Measurements from ENCODE around the gene OXA1L. TPM values are rescaled to one million over a fixed set of nuclear protein-coding genes. Genes with fewer than 3 reads are reported as not detected.

Gene OXA1L
- total and polyA plus RNA-seq, 2 of the 13 experiments (the other 11 are each of a cell fraction or from before 2014, with no cell fraction given): 230 to 589 TPM

DNA sequence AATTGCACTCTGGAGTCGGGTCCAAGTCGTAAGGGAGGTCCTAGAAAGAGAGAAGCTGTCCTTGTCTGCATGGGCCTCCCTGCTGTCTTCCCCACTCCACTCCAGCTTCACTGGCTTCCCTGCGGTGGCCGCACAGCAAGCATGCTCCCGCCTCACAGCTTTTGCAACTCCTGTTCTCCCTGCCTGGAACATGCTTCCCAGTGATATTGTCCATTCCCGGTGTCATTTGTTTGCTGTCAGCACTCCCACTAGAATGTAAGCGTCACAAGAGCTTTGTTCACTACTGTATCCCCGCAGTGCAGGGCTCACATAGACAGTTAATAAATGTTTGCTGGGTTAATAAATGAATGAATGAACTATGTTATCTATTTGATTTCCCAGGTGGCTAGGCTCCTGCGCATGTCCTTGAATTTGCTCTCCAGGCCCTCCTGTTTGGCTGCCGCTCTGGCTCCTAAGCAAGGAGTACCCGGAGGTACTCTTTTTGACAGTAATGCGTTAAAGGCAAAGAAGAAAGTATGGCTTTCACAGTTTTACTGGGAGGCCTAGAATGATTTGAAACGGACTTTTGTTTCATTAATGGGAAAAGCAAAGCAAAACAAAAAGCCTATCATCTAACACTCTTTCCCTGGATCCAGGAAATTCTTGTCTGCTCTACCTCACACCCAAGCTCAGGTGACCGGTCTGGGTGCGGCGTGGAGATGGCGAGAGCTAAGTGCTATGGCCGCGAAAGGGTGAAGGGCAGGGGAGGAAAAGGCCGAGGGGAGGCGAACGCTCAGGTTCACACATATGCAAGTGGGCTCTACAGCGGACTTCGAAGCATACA is 54.9 kb downstream of the OXA1L start (continued):
- peak; percentile 89 for TF ChIP-seq MLXIP (CRISPR knock-in tag; IDR thresholded peaks at IDR 0.05; ENCODE audit: borderline replicate concordance)
- no peak; the same call in 1 of the 2 replicates for TF ChIP-seq CEBPB (IDR thresholded peaks at IDR 0.05; ENCODE audit: borderline replicate concordance, low read depth, low read length)
- TF ChIP-seq NCOR1 (IDR thresholded peaks at IDR 0.05; ENCODE audit: borderline replicate concordance, low read length): no peak
- no peak for TF ChIP-seq POLR2AphosphoS2 (IDR thresholded peaks at IDR 0.05; ENCODE audit: low read depth, low read length)
- TF ChIP-seq, protein P1, sequence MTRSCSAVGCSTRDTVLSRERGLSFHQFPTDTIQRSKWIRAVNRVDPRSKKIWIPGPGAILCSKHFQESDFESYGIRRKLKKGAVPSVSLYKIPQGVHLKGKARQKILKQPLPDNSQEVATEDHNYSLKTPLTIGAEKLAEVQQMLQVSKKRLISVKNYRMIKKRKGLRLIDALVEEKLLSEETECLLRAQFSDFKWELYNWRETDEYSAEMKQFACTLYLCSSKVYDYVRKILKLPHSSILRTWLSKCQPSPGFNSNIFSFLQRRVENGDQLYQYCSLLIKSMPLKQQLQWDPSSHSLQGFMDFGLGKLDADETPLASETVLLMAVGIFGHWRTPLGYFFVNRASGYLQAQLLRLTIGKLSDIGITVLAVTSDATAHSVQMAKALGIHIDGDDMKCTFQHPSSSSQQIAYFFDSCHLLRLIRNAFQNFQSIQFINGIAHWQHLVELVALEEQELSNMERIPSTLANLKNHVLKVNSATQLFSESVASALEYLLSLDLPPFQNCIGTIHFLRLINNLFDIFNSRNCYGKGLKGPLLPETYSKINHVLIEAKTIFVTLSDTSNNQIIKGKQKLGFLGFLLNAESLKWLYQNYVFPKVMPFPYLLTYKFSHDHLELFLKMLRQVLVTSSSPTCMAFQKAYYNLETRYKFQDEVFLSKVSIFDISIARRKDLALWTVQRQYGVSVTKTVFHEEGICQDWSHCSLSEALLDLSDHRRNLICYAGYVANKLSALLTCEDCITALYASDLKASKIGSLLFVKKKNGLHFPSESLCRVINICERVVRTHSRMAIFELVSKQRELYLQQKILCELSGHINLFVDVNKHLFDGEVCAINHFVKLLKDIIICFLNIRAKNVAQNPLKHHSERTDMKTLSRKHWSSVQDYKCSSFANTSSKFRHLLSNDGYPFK (CRISPR knock-in tag; IDR thresholded peaks at IDR 0.05; ENCODE audit: borderline replicate concordance): peak; percentile 85
- peak; percentile 97 for TF ChIP-seq TFDP1 (CRISPR knock-in tag; IDR thresholded peaks at IDR 0.05; ENCODE audit: borderline replicate concordance)
- TF ChIP-seq, protein P2, sequence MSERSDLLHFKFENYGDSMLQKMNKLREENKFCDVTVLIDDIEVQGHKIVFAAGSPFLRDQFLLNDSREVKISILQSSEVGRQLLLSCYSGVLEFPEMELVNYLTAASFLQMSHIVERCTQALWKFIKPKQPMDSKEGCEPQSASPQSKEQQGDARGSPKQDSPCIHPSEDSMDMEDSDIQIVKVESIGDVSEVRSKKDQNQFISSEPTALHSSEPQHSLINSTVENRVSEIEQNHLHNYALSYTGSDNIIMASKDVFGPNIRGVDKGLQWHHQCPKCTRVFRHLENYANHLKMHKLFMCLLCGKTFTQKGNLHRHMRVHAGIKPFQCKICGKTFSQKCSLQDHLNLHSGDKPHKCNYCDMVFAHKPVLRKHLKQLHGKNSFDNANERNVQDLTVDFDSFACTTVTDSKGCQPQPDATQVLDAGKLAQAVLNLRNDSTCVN (CRISPR knock-in tag; IDR thresholded peaks at IDR 0.05; ENCODE audit: borderline replicate concordance): peak; percentile 95
- no peak for TF ChIP-seq ZNF547 (CRISPR knock-in tag; IDR thresholded peaks at IDR 0.05)
- no peak for TF ChIP-seq RBFOX2 (IDR thresholded peaks at IDR 0.05; ENCODE audit: low read depth, low read length)
- peak; percentile 71; the same call in 1 of the 2 replicates for TF ChIP-seq ZFP36L1 (CRISPR knock-in tag; IDR thresholded peaks at IDR 0.05)
- no peak for TF ChIP-seq CHD2 (IDR thresholded peaks at IDR 0.05; ENCODE audit: low read depth, low read length)
- TF ChIP-seq KAT2B (IDR thresholded peaks at IDR 0.05; ENCODE audit: borderline replicate concordance, low read depth, low read length): no peak
- TF ChIP-seq, protein P3, sequence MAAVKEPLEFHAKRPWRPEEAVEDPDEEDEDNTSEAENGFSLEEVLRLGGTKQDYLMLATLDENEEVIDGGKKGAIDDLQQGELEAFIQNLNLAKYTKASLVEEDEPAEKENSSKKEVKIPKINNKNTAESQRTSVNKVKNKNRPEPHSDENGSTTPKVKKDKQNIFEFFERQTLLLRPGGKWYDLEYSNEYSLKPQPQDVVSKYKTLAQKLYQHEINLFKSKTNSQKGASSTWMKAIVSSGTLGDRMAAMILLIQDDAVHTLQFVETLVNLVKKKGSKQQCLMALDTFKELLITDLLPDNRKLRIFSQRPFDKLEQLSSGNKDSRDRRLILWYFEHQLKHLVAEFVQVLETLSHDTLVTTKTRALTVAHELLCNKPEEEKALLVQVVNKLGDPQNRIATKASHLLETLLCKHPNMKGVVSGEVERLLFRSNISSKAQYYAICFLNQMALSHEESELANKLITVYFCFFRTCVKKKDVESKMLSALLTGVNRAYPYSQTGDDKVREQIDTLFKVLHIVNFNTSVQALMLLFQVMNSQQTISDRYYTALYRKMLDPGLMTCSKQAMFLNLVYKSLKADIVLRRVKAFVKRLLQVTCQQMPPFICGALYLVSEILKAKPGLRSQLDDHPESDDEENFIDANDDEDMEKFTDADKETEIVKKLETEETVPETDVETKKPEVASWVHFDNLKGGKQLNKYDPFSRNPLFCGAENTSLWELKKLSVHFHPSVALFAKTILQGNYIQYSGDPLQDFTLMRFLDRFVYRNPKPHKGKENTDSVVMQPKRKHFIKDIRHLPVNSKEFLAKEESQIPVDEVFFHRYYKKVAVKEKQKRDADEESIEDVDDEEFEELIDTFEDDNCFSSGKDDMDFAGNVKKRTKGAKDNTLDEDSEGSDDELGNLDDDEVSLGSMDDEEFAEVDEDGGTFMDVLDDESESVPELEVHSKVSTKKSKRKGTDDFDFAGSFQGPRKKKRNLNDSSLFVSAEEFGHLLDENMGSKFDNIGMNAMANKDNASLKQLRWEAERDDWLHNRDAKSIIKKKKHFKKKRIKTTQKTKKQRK (IDR thresholded peaks at IDR 0.05; ENCODE audit: low read length): no peak
- no peak for TF ChIP-seq TEAD2 (CRISPR knock-in tag; IDR thresholded peaks at IDR 0.05)

Data from HepG2 (cell line).